Left lobe of liver (tissue), 2 donors: ENCODE results near the gene FLCN. TPM values are rescaled to one million over a fixed set of nuclear protein-coding genes. Genes with fewer than 3 reads are reported as not detected.

Source experiments
- ATAC-seq: fragments of 200-7000 bp; cut with Tn5 transposase; one replicate; pipeline ENCODE4 v1.9.1; 2020; ENCODE audit warnings: mild to moderate bottlenecking, moderate library complexity
- DNase-seq: peaks from one replicate; pipeline ENCODE4 v3.0.0-alpha.2; 2020; ENCODE audit warnings: low spot score
- total RNA-seq: library from RNA; stranded (reverse); gene quantifications from one replicate; pipeline ENCODE4 v1.2.1, GENCODE V29; 2021
- donor health status: DM: no; HTN: no; CAD: no; lungs with moderate emphysema.
- donor health status: DM: no; HTN: yes; CAD: no.

The FLCN gene
- total RNA-seq, 1 donor from 2014 or later: 34.7 TPM

GRCh38 chr17:17239832-17240231, 2.9 kb upstream of the FLCN start:
- ATAC-seq (no peak), DNase-seq (no peak)

- peak; percentile 79 for DNase-seq
- ATAC-seq: peak; percentile 60
Observed at GRCh38 chr17:17236295-17237025, 508 bp downstream of the FLCN start.

DNA sequence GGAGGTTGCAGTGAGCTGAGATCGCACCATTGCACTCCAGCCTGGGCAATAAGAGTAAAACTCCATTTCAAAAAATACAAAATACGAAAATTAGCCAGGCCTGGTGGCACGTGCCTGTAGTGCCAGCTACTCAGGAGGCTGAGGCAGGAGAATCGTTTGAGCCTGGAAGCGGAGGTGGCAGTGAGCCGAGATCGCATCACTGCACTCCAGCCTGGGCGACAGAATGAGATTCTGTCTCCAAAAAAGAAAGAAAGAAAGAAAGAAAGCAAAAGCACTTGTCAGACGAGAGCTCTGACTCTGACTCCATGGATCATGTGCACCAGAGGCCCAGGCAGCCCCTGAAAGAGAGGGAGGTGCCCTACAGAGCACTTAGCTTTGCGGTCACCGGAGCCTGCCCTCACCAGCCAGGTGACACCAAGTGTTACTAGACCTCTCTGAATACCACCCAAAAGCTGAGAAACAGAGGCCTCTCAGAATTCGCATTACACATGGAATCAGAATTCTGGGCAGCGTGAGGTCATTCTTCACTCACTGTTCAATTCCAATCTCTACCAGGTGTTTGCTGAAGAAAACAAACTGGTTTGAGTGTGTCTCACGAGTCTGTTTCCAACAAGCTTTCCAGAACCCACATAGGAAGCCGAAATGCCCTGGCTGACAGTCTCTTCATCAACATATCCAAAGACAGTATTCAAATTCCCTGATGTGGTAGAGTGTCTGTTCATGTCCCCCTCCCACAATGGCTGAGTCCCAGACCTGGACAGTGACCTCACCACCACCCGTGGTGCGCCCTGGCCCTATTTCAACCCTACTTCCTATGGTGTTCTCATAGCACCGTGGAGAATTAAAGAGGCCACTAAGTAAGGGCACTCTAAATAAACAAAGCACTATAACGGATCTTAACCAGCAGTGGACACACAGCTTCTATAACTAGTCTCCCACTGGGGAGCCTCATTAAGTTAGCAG, 1.5 kb downstream of the FLCN start:
- ATAC-seq (peak; percentile 1), DNase-seq (no peak)

- DNase-seq: no peak
- ATAC-seq: no peak
Observed at GRCh38 chr17:17232303-17232621, 4.7 kb downstream of the FLCN start.

GRCh38 chr17:17231621-17232302, 5.2 kb downstream of the FLCN start:
- ATAC-seq (peak; percentile 16), DNase-seq (no peak)

- no peak for DNase-seq
Observed at GRCh38 chr17:17229416-17230384, 7.3 kb downstream of the FLCN start.

GRCh38 chr17:17228521-17229279, 8.3 kb downstream of the FLCN start:
- DNase-seq: peak; percentile 79
- ATAC-seq: peak; percentile 58

More at GRCh38 chr17:17229416-17230384, 7.3 kb downstream of the FLCN start:
- ATAC-seq: no peak

GRCh38 chr17:17227608-17228520, 9.1 kb downstream of the FLCN start:
- ATAC-seq: peak; percentile 88
- DNase-seq: peak; percentile 93

- no peak for DNase-seq
- ATAC-seq: no peak
Observed at GRCh38 chr17:17226451-17227265, 10.3 kb downstream of the FLCN start.

GRCh38 chr17:17225901-17226300, 11.1 kb downstream of the FLCN start:
- ATAC-seq: no peak

GRCh38 chr17:17224137-17224536, 12.8 kb downstream of the FLCN start:
- no peak for ATAC-seq
- DNase-seq: no peak

More at GRCh38 chr17:17225901-17226300, 11.1 kb downstream of the FLCN start:
- no peak for DNase-seq

DNA sequence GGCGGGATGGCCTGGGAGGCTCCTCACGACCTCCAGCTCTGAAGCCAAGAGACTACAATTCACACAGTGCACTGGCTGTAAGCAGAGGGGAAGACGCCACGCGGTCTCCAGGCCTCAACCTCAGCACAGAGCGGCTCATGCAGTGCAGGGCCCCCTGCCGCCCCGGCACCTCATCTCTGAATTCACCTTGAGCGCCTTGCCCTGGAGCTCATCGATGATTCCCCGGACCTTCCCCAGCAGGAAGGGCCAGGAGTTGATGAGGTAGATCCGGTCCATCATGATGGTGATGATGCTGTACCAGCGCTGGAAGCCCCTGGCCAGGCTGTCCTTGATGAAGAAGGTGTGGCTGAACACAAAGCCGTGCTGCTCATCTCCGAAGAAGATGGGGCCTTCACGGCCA, 13.2 kb downstream of the FLCN start:
- ATAC-seq (no peak), DNase-seq (no peak)

DNA sequence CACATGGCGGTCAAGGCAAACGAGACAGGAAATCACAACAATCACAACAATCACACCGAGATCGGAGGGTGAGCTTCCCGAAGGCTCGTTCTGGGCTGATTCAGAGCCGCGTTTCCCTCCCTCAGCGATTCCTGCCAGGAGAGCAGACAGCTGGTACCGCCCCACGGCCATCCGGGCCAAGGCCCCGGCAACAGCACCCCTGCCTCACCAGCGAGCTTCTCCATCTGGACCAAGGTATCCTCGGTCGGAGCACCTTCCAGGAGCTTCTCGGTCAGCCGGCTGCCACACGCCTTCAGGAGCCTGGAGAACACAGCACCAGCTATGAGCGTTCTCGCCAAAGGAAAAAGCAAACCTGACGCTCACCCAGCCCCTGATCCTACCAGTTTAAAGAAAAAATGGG, 15.6 kb downstream of the FLCN start:
- DNase-seq: no peak
- no peak for ATAC-seq

DNA sequence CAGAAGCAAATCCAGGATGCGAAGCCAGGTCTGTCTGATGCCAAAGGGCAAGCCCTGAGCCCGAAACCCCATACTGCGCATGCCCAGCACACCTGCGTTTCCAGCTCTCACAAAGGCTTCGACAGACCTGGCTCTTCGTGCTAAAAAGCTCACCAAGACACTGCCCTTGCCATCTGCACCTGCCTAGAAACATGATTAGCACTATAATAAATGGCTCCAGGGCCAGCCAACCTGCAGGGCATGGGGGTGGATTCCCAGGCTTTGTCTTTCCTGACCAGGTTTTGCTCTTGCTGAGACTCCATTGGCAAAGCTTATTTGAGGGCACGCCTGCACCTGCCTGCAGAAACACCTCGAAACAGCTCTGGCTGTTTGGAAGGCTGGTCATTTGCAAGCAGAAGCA, 16.4 kb downstream of the FLCN start:
- no peak for ATAC-seq
- no peak for DNase-seq

DNA sequence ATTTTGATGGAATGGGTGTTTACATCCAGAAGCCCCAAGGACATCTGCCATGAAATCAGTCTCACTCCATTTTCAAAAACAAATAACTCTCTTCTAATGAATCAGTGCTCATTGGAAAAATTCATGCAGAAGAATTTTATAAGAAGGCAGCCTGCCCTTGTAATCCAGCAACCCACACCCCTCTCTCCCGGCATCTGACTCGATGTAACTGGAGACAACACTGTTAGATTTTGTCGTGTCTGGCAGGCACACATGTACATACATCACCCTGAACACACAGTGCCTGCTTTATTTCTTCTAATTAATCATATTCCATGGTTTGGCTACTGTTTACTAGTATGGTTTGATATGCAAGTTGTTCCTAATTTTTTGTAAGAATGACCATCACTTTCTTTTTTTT, 19.0 kb downstream of the FLCN start:
- ATAC-seq (no peak), DNase-seq (no peak)

- DNase-seq: no peak
- no peak for ATAC-seq
Observed at GRCh38 chr17:17216776-17217175, 20.2 kb downstream of the FLCN start.

GRCh38 chr17:17216236-17216635, 20.7 kb downstream of the FLCN start:
- DNase-seq: no peak
- no peak for ATAC-seq

DNA sequence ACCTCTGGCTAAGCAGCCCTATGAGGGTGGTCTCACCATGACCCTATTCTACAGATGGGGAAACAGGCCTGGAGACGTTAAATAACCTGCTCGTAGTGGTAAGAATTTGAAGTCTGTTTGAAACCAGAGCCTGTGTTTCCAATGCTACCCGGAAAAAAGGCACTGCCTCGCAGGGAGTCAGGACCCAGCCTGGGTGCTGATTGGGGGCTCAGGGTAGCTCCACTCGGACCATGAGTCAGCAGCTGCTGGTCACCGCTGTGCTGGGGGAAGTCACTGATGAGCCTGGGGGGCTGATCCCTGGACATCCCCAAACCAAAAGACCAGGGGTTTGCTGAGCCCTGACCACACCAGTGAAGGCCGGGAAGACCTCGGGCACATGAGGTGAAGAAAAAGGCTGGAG, 21.4 kb downstream of the FLCN start:
- ATAC-seq (no peak), DNase-seq (no peak)
